OCI-LY7 (cell line): ENCODE results near the gene ADAMTS16.

Experiments
- CTCF ChIP-seq: fragments of 200-600 bp; sonication (generic); conservative IDR thresholded peaks from 2 replicates; pipeline ENCODE4 v1.5.1; 2014; ENCODE audit warnings: mild to moderate bottlenecking, antibody characterized with exemption, low read length, moderate library complexity, mixed read lengths
- EZH2phosphoT487 ChIP-seq: fragments of 200-600 bp; sonication (generic); IDR thresholded peaks from 2 replicates; pipeline ENCODE4 v1.6.1; 2018; ENCODE audit warnings: low read depth, borderline replicate concordance, mild to moderate bottlenecking, mixed run types, antibody characterized with exemption, low read length, moderate library complexity, mixed read lengths

GRCh38 chr5:5275211-5275610, 135.1 kb downstream of the ADAMTS16 start:
- no peak for TF ChIP-seq CTCF
- TF ChIP-seq EZH2phosphoT487 = no peak
